Transverse colon (tissue), 4 donors: ENCODE results near the gene SLAMF8. TPM values are rescaled to one million over a fixed set of nuclear protein-coding genes. Genes with fewer than 3 reads are reported as not detected.

Experiments
- DNase-seq: peaks from one replicate; pipeline ENCODE4 v3.0.0-alpha.2; 2019
- H3K27ac ChIP-seq, 4 donors: fragments of 200-600 bp; sonication (generic); 2 replicates each; pipeline ENCODE4 v1.5.1; 2016 to 2018; ENCODE audit warnings: inconsistent platforms in 4 of 4
- H3K27me3 ChIP-seq: fragments of 200-600 bp; sonication (generic); 2 replicates; pipeline ENCODE4 v1.5.1; 2017; ENCODE audit warnings: inconsistent platforms
- H3K36me3 ChIP-seq, 4 donors: fragments of 200-600 bp; sonication (generic); 2 replicates each; pipeline ENCODE4 v1.5.1; 2017 to 2019; ENCODE audit warnings: inconsistent platforms in 4 of 4
- H3K4me1 ChIP-seq, 4 donors: fragments of 200-600 bp; sonication (generic); 2 replicates each; pipeline ENCODE4 v1.5.1; 2017 to 2020; ENCODE audit warnings: inconsistent platforms in 4 of 4
- H3K4me3 ChIP-seq, 4 donors: fragments of 200-600 bp; sonication (generic); 1 replicate in 1 of 4; 2 replicates in 3 of 4; pipeline versions ENCODE4 v1.5.1 to v1.6.1; 2017 to 2019; ENCODE audit warnings: inconsistent platforms in 4 of 4
- H3K9me3 ChIP-seq, 2 donors: fragments of 200-600 bp; sonication (generic); 2 replicates each; pipeline ENCODE4 v1.5.1; 2017 to 2019; ENCODE audit warnings: inconsistent platforms in 2 of 2
- EP300 ChIP-seq: sonication (generic); formaldehyde crosslinking; IDR thresholded peaks from one replicate; pipeline ENCODE4 v1.6.1; 2017; ENCODE audit warnings: antibody characterized with exemption, low read depth
- POLR2A ChIP-seq: fragments of 450-650 bp; IDR thresholded peaks from one replicate; pipeline ENCODE4 v1.6.1; 2016; ENCODE audit warnings: antibody characterized with exemption, mild to moderate bottlenecking, moderate library complexity
- POLR2AphosphoS5 ChIP-seq, 3 donors: sonication (generic); formaldehyde crosslinking; IDR thresholded peaks; one replicate each; pipeline ENCODE4 v1.6.1; 2016; ENCODE audit warnings: antibody characterized with exemption in 3 of 3
- WGBS, 2 donors: methylation state at CpG; one replicate each; pipeline ENCODE4 v1.1.5; 2018; ENCODE audit warnings: low coverage in 1 of 2; 5-methylcytosine and 5-hydroxymethylcytosine counted together
- in situ Hi-C, 4 donors: fragments of 200-750 bp; cut with MboI; loops; one replicate each; pipeline versions ENCODE4 v1.15.0 to v1.15.1; 2017; ENCODE audit warnings: low sequenced_read_pairs in 3 of 4, low pct_ligation_motif_present in 1 of 4, low pct_unique_long_range_greater_than_20kb in 1 of 4
- intact Hi-C: fragments of 100-400 bp; cut with DNase I; formaldehyde crosslinking; loops from one replicate; pipeline ENCODE4 v1.15.1; 2023; ENCODE audit warnings: low total_unique reads
- total RNA-seq, 4 donors: library from RNA; depleted of rRNA; stranded (reverse); fragments of >200 nt; gene quantifications; one replicate each; pipeline ENCODE4 v1.1.0, GENCODE V29; 2016
- TF ChIP-seq, protein P1 (sequence below), 5 experiments: fragments of 200-600 bp in 3 of 5; fragments of 450-650 bp in 2 of 5; sonication (generic) in 3 of 5; IDR thresholded peaks; 1 replicate in 2 of 5; 2 replicates in 3 of 5; pipeline ENCODE4 v1.5.1; 2016 to 2017; ENCODE audit warnings: antibody characterized with exemption in 5 of 5, inconsistent platforms in 3 of 5, mild to moderate bottlenecking in 2 of 5, moderate library complexity in 1 of 5

The SLAMF8 gene
- total RNA-seq, 4 donors from 2014 or later = 0.37 to 7.1 (median 2.3) TPM

DNA sequence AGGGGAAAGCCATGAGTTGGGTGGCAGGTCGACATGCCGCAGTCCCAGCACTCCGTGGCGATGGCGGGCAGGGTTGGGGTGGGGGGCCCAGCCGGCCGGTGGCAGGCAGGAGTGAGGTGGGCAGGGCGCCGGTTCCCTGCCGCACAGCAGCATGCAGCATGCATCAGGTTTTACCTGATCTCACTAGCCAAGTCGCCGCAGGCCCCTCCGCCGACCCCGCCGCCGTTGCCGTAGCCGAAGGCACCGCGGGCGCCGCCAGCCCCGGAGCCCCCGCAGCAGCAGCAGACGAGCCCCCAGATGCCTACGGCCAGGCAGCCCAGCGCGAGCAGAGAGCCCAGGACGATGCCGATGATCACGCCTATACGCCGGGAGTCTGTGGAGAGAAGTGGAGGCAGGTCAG lies 29.0 kb downstream of the SLAMF8 start:
- H3K4me1 ChIP-seq = peaks cover 3 to 20% (median 16%) of the 10 kb centered on the region in 4 donors
- H3K27me3 ChIP-seq = no peaks in the 10 kb centered on the region
- in situ Hi-C loops = no loop called here
- peak overlapping the region in 3 of 4 donors; percentile 96 to 98 (median 98) for H3K27ac ChIP-seq
- H3K9me3 ChIP-seq = no peaks in the 10 kb centered on the region
- TF ChIP-seq POLR2A = no peak
- TF ChIP-seq, protein P1, sequence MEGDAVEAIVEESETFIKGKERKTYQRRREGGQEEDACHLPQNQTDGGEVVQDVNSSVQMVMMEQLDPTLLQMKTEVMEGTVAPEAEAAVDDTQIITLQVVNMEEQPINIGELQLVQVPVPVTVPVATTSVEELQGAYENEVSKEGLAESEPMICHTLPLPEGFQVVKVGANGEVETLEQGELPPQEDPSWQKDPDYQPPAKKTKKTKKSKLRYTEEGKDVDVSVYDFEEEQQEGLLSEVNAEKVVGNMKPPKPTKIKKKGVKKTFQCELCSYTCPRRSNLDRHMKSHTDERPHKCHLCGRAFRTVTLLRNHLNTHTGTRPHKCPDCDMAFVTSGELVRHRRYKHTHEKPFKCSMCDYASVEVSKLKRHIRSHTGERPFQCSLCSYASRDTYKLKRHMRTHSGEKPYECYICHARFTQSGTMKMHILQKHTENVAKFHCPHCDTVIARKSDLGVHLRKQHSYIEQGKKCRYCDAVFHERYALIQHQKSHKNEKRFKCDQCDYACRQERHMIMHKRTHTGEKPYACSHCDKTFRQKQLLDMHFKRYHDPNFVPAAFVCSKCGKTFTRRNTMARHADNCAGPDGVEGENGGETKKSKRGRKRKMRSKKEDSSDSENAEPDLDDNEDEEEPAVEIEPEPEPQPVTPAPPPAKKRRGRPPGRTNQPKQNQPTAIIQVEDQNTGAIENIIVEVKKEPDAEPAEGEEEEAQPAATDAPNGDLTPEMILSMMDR (IDR thresholded peaks at IDR 0.05) = no peak
- TF ChIP-seq EP300 = no peak
- no peak for TF ChIP-seq POLR2AphosphoS5 (IDR thresholded peaks at IDR 0.05)
- H3K4me3 ChIP-seq = no peak overlapping the region
- intact Hi-C loops = no loop called here
- DNase-seq = no peak
- WGBS, 2 donors = 95% methylated on average over 34 of the region's 34 CpGs; no CpG with 5 or more reads in 1 of the 2 donors
- H3K36me3 ChIP-seq = no peaks in the 10 kb centered on the region

DNA sequence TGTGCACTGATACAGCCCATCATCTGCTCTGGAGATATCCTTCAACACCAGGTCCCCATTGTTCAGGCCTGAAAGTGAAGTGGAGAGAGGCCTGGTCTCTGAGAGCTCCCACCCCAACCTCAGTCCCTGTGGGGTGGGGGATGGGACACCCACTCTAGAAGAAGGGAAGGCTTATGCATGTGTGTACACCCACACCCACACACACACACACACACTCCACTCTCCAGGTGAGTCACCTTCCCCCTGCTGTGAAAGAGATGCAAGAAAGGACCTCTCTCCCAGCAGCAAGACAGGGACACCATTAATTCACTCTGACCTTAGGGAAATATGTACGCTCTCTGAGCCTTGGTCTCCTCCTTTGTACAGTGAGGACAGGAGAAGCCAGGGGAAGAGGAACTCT lies 29.9 kb downstream of the SLAMF8 start:
- H3K4me1 ChIP-seq = peaks cover 3 to 20% (median 16%) of the 10 kb centered on the region in 4 donors
- H3K27me3 ChIP-seq = no peaks in the 10 kb centered on the region
- in situ Hi-C loops (no loop called here), intact Hi-C loops (no loop called here)
- H3K36me3 ChIP-seq = no peaks in the 10 kb centered on the region
- TF ChIP-seq POLR2AphosphoS5 (IDR thresholded peaks at IDR 0.05) (no peak), POLR2A (no peak), EP300 (no peak)
- TF ChIP-seq, protein P1 (IDR thresholded peaks at IDR 0.05) = no peak
- DNase-seq = no peak
- 91% methylated on average over 1 of the region's 1 CpG; no CpG with 5 or more reads in 1 of the 2 donors for WGBS, 2 donors
- no peak overlapping the region for H3K27ac ChIP-seq
- no peak overlapping the region for H3K4me3 ChIP-seq
- H3K9me3 ChIP-seq = no peaks in the 10 kb centered on the region

DNA sequence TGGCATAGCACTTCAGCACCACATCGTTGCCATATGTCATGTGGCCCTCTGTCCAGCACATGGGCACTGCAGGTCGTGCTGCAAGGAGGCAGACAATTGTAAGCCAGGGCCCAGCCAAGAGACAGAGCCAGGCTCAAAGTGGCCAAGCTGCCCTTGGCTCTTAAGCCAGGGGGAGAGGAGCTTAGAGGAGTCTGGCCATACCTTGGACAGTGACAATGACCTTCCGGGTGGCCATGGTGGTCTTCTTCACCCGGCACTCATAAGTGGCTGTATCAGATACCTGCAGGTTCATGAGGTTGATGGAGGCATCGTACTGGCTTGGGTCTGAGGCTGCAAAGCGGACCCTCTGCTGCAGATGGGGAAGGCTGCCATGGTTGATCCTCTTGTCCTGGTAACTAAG lies 31.2 kb downstream of the SLAMF8 start:
- H3K9me3 ChIP-seq = no peaks in the 10 kb centered on the region
- intact Hi-C loops = no loop called here
- H3K27me3 ChIP-seq = no peaks in the 10 kb centered on the region
- no peak overlapping the region for H3K27ac ChIP-seq
- peaks cover 3 to 20% (median 16%) of the 10 kb centered on the region in 4 donors for H3K4me1 ChIP-seq
- TF ChIP-seq EP300 (no peak), POLR2AphosphoS5 (IDR thresholded peaks at IDR 0.05) (no peak), POLR2A (no peak)
- TF ChIP-seq, protein P1 (IDR thresholded peaks at IDR 0.05) = no peak
- no peak overlapping the region for H3K4me3 ChIP-seq
- 93 to 100% methylated on average over 1 to 6 of the region's 6 CpGs for WGBS, 2 donors
- in situ Hi-C loops = no loop called here
- DNase-seq = no peak
- no peaks in the 10 kb centered on the region for H3K36me3 ChIP-seq

DNA sequence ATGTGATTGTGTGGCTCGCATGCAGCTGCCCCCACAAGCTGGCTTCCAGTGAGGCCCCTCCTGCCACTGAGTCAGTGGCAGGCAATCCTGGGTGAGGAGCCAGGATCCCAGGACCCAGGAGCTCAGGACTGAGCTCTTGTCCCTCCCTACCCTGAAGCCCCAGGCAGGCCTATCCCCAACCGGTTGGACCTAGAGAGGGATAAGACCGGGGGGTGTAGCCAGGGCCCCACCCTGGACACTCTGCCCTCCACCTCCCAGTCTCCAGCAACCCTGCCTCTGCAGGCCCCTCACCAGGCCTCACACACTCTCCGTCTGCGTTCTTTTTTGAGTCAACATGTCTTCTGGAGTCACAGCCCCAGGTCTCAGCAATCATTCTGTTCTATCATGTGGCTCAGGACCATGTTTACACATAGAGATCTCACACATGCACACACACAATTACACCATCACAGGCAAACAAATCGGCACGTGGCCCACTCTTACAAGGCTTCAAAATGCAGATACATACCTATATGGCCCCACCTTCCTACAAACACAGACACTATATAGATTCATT lies 33.2 kb downstream of the SLAMF8 start:
- H3K27ac ChIP-seq = no peak overlapping the region
- DNase-seq = no peak
- WGBS, 2 donors = 78% methylated on average over 7 of the region's 7 CpGs; no CpG with 5 or more reads in 1 of the 2 donors
- H3K4me3 ChIP-seq = no peak overlapping the region
- TF ChIP-seq EP300 (no peak), POLR2AphosphoS5 (IDR thresholded peaks at IDR 0.05) (no peak), POLR2A (no peak)
- peaks cover 0 to 7% (median 6%) of the 10 kb centered on the region in 4 donors for H3K4me1 ChIP-seq
- intact Hi-C loops = no loop called here
- H3K9me3 ChIP-seq = no peaks in the 10 kb centered on the region
- no peaks in the 10 kb centered on the region for H3K36me3 ChIP-seq
- in situ Hi-C loops = no loop called here
- no peaks in the 10 kb centered on the region for H3K27me3 ChIP-seq

DNA sequence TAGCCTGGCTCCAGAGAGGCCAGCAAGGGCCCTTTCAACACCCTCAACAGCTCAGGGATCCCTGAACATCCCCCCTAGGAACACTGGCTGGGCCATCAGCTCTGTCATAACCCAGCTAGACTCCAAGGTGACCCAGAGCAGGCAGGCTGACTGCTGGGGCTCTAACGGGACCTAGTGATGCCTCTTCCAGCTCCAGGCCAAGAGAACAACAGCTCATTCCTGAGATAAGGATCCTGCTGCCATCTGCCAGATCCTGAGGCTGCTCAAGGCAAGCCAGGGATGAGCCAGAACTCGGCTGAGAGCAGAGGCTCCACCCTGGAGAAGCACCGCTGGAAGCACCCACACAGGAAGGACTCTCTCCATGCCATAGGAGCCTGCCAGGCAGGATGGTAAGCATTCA lies 33.8 kb downstream of the SLAMF8 start:
- no peaks in the 10 kb centered on the region for H3K9me3 ChIP-seq
- H3K4me3 ChIP-seq = no peak overlapping the region
- no peak overlapping the region for H3K27ac ChIP-seq
- H3K4me1 ChIP-seq = peaks cover 0 to under 1% (median under 1%) of the 10 kb centered on the region in 4 donors
- intact Hi-C loops (no loop called here), in situ Hi-C loops (no loop called here)
- H3K27me3 ChIP-seq = no peaks in the 10 kb centered on the region
- 77% methylated on average over 3 of the region's 3 CpGs; no CpG with 5 or more reads in 1 of the 2 donors for WGBS, 2 donors
- H3K36me3 ChIP-seq = no peaks in the 10 kb centered on the region
- no peak for TF ChIP-seq POLR2AphosphoS5 (IDR thresholded peaks at IDR 0.05)
- no peak for TF ChIP-seq POLR2A
- TF ChIP-seq, protein P1 (IDR thresholded peaks at IDR 0.05) = no peak
- TF ChIP-seq EP300 = no peak
- no peak for DNase-seq
